GM19468 (cell line): ENCODE data around the gene VSIG10L.
A peak's percentile ranks its signal among the peaks of the same experiment; 100 is the strongest.

Experiments used
- ATAC-seq: cut with Tn5 transposase; IDR thresholded peaks from one replicate; pipeline ENCODE4 v1.9.1; 2021; ENCODE audit warnings: mild to moderate bottlenecking, moderate library complexity, moderate number of reproducible peaks; ENCODE audit not compliant: unreplicated experiment; ENCODE audit errors: extremely low read depth

VSIG10L gene

GRCh38 chr19:51339687-51340656, 2.0 kb downstream of the VSIG10L start:
- ATAC-seq = no peak

GRCh38 chr19:51339313-51339686, 2.6 kb downstream of the VSIG10L start:
- no peak for ATAC-seq

GRCh38 chr19:51338563-51339312, 3.2 kb downstream of the VSIG10L start:
- peak; percentile 57 for ATAC-seq

- no peak for ATAC-seq
Measured at GRCh38 chr19:51337861-51338562, 3.9 kb downstream of the VSIG10L start.

GRCh38 chr19:51337141-51337860, 4.6 kb downstream of the VSIG10L start:
- no peak for ATAC-seq

- ATAC-seq = no peak
Measured at GRCh38 chr19:51333836-51334460, 8.0 kb downstream of the VSIG10L start.

- no peak for ATAC-seq
Measured at GRCh38 chr19:51331716-51332115, 10.2 kb downstream of the VSIG10L start.

GRCh38 chr19:51331193-51331592, 10.7 kb downstream of the VSIG10L start:
- no peak for ATAC-seq

- ATAC-seq = no peak
Measured at GRCh38 chr19:51330366-51330765, 11.6 kb downstream of the VSIG10L start.

- no peak for ATAC-seq
Measured at GRCh38 chr19:51329411-51329810, 12.5 kb downstream of the VSIG10L start.

- no peak for ATAC-seq
Measured at GRCh38 chr19:51327066-51328001, 14.6 kb downstream of the VSIG10L start.

- ATAC-seq = no peak
Measured at GRCh38 chr19:51326216-51327065, 15.5 kb downstream of the VSIG10L start.

GRCh38 chr19:51325161-51325976, 16.6 kb downstream of the VSIG10L start:
- no peak for ATAC-seq

GRCh38 chr19:51324167-51324481, 17.8 kb downstream of the VSIG10L start:
- no peak for ATAC-seq

- ATAC-seq = no peak
Measured at GRCh38 chr19:51323481-51324166, 18.3 kb downstream of the VSIG10L start.

GRCh38 chr19:51321799-51322198, 20.1 kb downstream of the VSIG10L start:
- ATAC-seq = no peak
